ENCODE results near the gene SCD. TPM values are rescaled to one million over a fixed set of nuclear protein-coding genes. Genes with fewer than 3 reads are reported as not detected.

The SCD gene
- total and polyA plus RNA-seq, 2 of the 13 experiments (the other 11 are each of a cell fraction or from before 2014, with no cell fraction given) = 492 to 512 TPM

- TF ChIP-seq TERF1 (CRISPR knock-in tag; IDR thresholded peaks at IDR 0.05) (no peak), ZBTB4 (CRISPR knock-in tag; IDR thresholded peaks at IDR 0.05; ENCODE audit: borderline replicate concordance) (no peak), THYN1 (CRISPR knock-in tag; IDR thresholded peaks at IDR 0.05; ENCODE audit: borderline replicate concordance, low read depth) (peak; percentile 67; the same call in 1 of the 2 replicates), ISL2 (CRISPR knock-in tag; IDR thresholded peaks at IDR 0.05) (peak; percentile 31), ZNF619 (CRISPR knock-in tag; IDR thresholded peaks at IDR 0.05) (no peak), GMEB2 (CRISPR knock-in tag; IDR thresholded peaks at IDR 0.05; ENCODE audit: low read depth) (0 out of 2 replicates have a peak, but pooled peaks have one; percentile 31), ZNF24 (IDR thresholded peaks at IDR 0.05) (no peak), ZNF83 (CRISPR knock-in tag; IDR thresholded peaks at IDR 0.05; ENCODE audit: borderline replicate concordance) (no peak), ARNT (IDR thresholded peaks at IDR 0.05) (no peak), SMYD3 (CRISPR knock-in tag; IDR thresholded peaks at IDR 0.05) (no peak), NRL (CRISPR knock-in tag; IDR thresholded peaks at IDR 0.05; ENCODE audit: borderline replicate concordance) (peak; percentile 7; the same call in 1 of the 2 replicates), ZNF549 (CRISPR knock-in tag; IDR thresholded peaks at IDR 0.05) (no peak), PPARG (CRISPR knock-in tag; conservative IDR thresholded peaks at IDR 0.05) (peak; percentile 79), ZNF766 (CRISPR knock-in tag; IDR thresholded peaks at IDR 0.05; ENCODE audit: borderline replicate concordance) (no peak), CBX2 (IDR thresholded peaks at IDR 0.05; ENCODE audit: low read depth, low read length) (no peak), CBX2 (CRISPR knock-in tag; IDR thresholded peaks at IDR 0.05; ENCODE audit: low read depth) (no peak), SPEN (CRISPR knock-in tag; IDR thresholded peaks at IDR 0.05; ENCODE audit: low read depth) (peak; percentile 62; the same call in 1 of the 2 replicates), LCORL (IDR thresholded peaks at IDR 0.05) (no peak), LCORL (CRISPR knock-in tag; IDR thresholded peaks at IDR 0.05) (0 out of 2 replicates have a peak, but pooled peaks have one; percentile 61)
- TF ChIP-seq, protein P1, sequence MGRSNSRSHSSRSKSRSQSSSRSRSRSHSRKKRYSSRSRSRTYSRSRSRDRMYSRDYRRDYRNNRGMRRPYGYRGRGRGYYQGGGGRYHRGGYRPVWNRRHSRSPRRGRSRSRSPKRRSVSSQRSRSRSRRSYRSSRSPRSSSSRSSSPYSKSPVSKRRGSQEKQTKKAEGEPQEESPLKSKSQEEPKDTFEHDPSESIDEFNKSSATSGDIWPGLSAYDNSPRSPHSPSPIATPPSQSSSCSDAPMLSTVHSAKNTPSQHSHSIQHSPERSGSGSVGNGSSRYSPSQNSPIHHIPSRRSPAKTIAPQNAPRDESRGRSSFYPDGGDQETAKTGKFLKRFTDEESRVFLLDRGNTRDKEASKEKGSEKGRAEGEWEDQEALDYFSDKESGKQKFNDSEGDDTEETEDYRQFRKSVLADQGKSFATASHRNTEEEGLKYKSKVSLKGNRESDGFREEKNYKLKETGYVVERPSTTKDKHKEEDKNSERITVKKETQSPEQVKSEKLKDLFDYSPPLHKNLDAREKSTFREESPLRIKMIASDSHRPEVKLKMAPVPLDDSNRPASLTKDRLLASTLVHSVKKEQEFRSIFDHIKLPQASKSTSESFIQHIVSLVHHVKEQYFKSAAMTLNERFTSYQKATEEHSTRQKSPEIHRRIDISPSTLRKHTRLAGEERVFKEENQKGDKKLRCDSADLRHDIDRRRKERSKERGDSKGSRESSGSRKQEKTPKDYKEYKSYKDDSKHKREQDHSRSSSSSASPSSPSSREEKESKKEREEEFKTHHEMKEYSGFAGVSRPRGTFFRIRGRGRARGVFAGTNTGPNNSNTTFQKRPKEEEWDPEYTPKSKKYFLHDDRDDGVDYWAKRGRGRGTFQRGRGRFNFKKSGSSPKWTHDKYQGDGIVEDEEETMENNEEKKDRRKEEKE (IDR thresholded peaks at IDR 0.05) = no peak
Observed at GRCh38 chr10:100373298-100374199, 26.5 kb downstream of the SCD start (continued).
